Adrenal gland (tissue), 12 donors: ENCODE measurements around the gene KAZN. TPM values are rescaled to one million over a fixed set of nuclear protein-coding genes. Genes with fewer than 3 reads are reported as not detected.

Source experiments
- DNase-seq, 7 donors: peaks; one replicate each; pipeline ENCODE4 v3.0.0-alpha.2; 2019 to 2020
- H3K27ac ChIP-seq, 5 donors: fragments of 200-600 bp; sonication (generic) in 4 of 5; 1 replicate in 3 of 5; 2 replicates in 2 of 5; pipeline versions ENCODE4 v1.5.1 to v1.8.0; 2016 to 2020; ENCODE audit warnings: mild to moderate bottlenecking in 1 of 5
- H3K27me3 ChIP-seq: fragments of 200-600 bp; 2 replicates; pipeline ENCODE4 v1.8.0; 2021
- H3K36me3 ChIP-seq, 2 donors: fragments of 200-600 bp; replicated peaks in 1 of 2; 1 replicate in 1 of 2; 2 replicates in 1 of 2; pipeline versions ENCODE4 v1.5.1 to v1.8.0; 2018 to 2022
- H3K4me1 ChIP-seq, 2 donors: fragments of 200-600 bp; replicated peaks in 1 of 2; 1 replicate in 1 of 2; 2 replicates in 1 of 2; pipeline versions ENCODE4 v1.5.1 to v1.8.0; 2018 to 2021
- H3K4me3 ChIP-seq, 4 donors: fragments of 200-600 bp; sonication (generic) in 3 of 4; one replicate each; pipeline ENCODE4 v1.5.1; 2016 to 2018
- H3K9me3 ChIP-seq, 3 donors: fragments of 200-600 bp; sonication (generic) in 1 of 3; replicated peaks in 1 of 3; 1 replicate in 2 of 3; 2 replicates in 1 of 3; pipeline versions ENCODE4 v1.5.1 to v1.8.0; 2016 to 2021
- POLR2A ChIP-seq, 2 donors: fragments of 450-650 bp; IDR thresholded peaks; one replicate each; pipeline ENCODE4 v1.6.1; 2017; ENCODE audit warnings: antibody characterized with exemption in 2 of 2, mild to moderate bottlenecking in 2 of 2, moderate library complexity in 1 of 2
- WGBS, 4 donors: extraction: QIAGEN DNeasy Blood & Tissue Kit in 2 of 4; methylation state at CpG; one replicate each; pipeline versions ENCODE4 v1.1.5 to v1.1.7; 2013 to 2017; 5-methylcytosine and 5-hydroxymethylcytosine counted together
- intact Hi-C, 2 donors: fragments of 100-400 bp; cut with DNase I; formaldehyde crosslinking; loops; one replicate each; pipeline versions ENCODE4 v1.14.1 to v1.15.0; 2022 to 2023
- polyA plus RNA-seq, 3 donors: library from polyadenylated mRNA; stranded (reverse); fragments of 200-250 nt in 2 of 3; fragments of 350-450 nt in 1 of 3; fragmentation: Illumina TruSeq in 1 of 3; extraction: RNeasy Lipid Tissue Mini Kit (QIAGEN cat#74804) in 1 of 3; gene quantifications; one replicate each; pipeline ENCODE4 v1.2.3, GENCODE V29; 2013 to 2014
- total RNA-seq, 9 donors: library from RNA; depleted of rRNA in 4 of 9; stranded (reverse); fragments of >200 nt in 4 of 9; fragments of 120-200 nt in 1 of 9; fragmentation: NEBNext Ultra II Directional in 1 of 9; extraction: Animal tissue kit (Norgen Biotek cat#: 25700) in 1 of 9; gene quantifications; one replicate each; pipeline versions ENCODE4 v1.1.0 to v1.2.4, GENCODE V29; 2013 to 2023
- TF ChIP-seq, protein P1 (sequence below), 6 experiments: fragments of 450-650 bp in 4 of 6; fragments of 200-600 bp in 2 of 6; sonication (generic) in 1 of 6; IDR thresholded peaks; 1 replicate in 5 of 6; 2 replicates in 1 of 6; pipeline versions ENCODE4 v1.5.1 to v1.8.0; 2016 to 2021; ENCODE audit warnings: antibody characterized with exemption in 6 of 6, mild to moderate bottlenecking in 2 of 6, moderate library complexity in 1 of 6
- donor health status: healthy with polysubstance abuse.
- donor health status: Bipolar disorder and iron deficiency.
- donor health status: DM: yes; HTN: yes; CAD: no.
- donor health status: DM: no; HTN: no; CAD: no.
- donor health status: DM: no; HTN: no; CAD: no.
- donor health status: DM: yes; HTN: yes; CAD: no.

Gene KAZN
- total and polyA plus RNA-seq, 12 donors: 5.9 to 63.4 (median 29.5) TPM

DNA sequence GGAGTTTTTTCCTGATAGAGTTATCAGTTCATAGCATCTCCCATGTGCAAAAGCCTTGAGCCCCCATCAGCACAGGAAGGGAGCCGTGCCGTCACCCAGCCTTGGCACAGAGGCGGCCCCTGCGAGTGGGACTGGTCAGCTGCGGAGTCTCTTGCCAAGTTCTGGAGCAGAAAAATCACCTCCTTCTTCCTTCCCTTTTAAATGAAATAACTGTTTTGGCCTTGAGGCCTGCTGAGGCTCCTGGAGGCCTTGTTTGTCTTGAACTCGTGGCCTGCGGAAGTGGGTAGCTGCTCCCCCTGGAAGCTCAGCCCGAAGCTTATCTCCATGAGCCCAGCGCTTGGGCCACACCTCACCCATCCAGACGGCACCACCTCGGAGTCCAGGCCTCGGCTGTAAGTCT is 409.4 kb downstream of the KAZN start:
- peak overlapping the region in 4 of 5 donors; percentile 50 to 87 (median 80) for H3K27ac ChIP-seq
- no peaks in the 10 kb centered on the region for H3K36me3 ChIP-seq
- peaks cover 30 to 38% of the 10 kb centered on the region in 2 donors for H3K4me1 ChIP-seq
- peak in 1 of 2 donors; percentile 25 for TF ChIP-seq POLR2A (IDR thresholded peaks at IDR 0.05)
- TF ChIP-seq, protein P1, sequence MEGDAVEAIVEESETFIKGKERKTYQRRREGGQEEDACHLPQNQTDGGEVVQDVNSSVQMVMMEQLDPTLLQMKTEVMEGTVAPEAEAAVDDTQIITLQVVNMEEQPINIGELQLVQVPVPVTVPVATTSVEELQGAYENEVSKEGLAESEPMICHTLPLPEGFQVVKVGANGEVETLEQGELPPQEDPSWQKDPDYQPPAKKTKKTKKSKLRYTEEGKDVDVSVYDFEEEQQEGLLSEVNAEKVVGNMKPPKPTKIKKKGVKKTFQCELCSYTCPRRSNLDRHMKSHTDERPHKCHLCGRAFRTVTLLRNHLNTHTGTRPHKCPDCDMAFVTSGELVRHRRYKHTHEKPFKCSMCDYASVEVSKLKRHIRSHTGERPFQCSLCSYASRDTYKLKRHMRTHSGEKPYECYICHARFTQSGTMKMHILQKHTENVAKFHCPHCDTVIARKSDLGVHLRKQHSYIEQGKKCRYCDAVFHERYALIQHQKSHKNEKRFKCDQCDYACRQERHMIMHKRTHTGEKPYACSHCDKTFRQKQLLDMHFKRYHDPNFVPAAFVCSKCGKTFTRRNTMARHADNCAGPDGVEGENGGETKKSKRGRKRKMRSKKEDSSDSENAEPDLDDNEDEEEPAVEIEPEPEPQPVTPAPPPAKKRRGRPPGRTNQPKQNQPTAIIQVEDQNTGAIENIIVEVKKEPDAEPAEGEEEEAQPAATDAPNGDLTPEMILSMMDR (IDR thresholded peaks at IDR 0.05): no peak
- intact Hi-C loops: no loop called here
- no peaks in the 10 kb centered on the region for H3K27me3 ChIP-seq
- H3K4me3 ChIP-seq: no peak overlapping the region
- DNase-seq: peak in 6 of 7 donors; percentile 78 to 88 (median 82)
- 12 to 28% (median 23%) methylated on average over 12 of the region's 12 CpGs for WGBS, 4 donors
- H3K9me3 ChIP-seq: no peaks in the 10 kb centered on the region

DNA sequence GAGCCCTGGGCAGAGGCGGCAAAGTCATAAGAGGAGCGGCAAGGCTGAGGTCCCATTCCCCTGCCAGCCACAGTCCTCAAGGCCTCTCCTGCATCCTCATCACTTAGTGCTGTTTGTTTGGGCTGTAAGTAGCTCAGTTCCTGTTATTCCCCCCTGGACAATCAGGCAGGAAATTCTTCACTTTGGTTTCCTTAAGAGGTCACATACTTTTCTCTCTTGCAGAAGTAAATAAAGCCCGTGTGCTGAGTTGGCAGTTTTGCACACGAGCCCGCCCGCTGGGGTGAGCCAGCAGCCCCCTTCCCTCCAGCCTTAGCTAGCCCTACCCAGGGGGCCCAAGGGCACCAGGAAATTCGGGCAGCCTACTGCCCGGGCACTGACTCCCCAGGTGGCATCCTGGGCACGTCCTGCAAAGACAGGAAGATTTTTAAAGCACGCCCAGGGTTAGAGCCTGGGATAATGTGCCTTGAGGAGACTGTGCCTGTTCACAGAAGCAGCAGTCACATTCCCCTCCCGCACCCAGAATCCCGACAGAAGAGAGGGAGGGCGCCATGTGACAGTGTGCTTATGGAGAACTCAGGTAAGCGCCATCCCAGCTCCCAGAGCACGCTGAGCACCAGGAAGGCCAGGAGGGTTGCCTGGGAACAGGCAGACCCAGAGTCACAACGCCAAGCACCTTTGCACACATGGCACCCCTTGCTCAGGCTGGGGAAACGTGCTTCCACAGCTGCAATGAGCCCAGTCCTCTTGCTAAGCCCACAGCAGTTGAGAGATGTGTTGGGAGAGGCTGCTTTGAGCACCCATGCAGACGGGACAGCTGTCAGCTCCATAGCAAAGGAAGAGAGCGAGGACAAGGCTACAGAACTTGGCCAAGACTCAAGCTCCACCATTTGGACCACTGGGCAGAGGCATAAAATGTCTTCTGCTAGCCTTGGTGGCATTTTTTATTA is 410.6 kb downstream of the KAZN start:
- Histone ChIP-seq H3K4me3 (no peak overlapping the region), H3K4me1 (peaks cover 30 to 38% of the 10 kb centered on the region in 2 donors), H3K27me3 (no peaks in the 10 kb centered on the region), H3K27ac (peak overlapping the region in 4 of 5 donors; percentile 50 to 87 (median 80)), H3K9me3 (no peaks in the 10 kb centered on the region), H3K36me3 (no peaks in the 10 kb centered on the region)
- TF ChIP-seq POLR2A (IDR thresholded peaks at IDR 0.05): no peak
- TF ChIP-seq, protein P1 (IDR thresholded peaks at IDR 0.05): no peak
- intact Hi-C loops: no loop called here
- WGBS, 4 donors: 38 to 64% (median 59%) methylated on average over 9 to 19 of the region's 19 CpGs
- peak in 1 of 7 donors; percentile 35 for DNase-seq

DNA sequence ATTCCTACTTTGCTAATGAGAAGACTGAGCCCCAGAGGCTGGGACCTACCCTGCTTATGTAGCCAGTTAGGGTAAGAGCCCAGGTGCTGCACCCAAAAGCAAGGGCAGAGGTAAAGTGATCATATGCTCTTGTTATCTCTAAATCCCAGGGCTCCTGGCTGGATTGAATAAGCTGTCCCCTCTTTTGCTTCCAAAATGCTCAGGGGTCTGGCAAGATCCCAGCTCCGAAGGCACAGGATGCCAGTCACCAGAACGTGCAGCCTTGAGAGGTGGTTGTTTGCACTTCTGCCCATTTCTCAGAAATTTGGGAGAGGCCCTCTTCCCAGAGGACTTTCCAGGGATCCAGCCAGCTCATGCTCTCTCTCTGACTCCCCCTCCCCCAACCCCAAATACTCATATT is 412.7 kb downstream of the KAZN start:
- Histone ChIP-seq H3K36me3 (no peaks in the 10 kb centered on the region), H3K27me3 (no peaks in the 10 kb centered on the region), H3K9me3 (no peaks in the 10 kb centered on the region), H3K4me3 (no peak overlapping the region), H3K4me1 (peaks cover 20 to 32% of the 10 kb centered on the region in 2 donors), H3K27ac (no peak overlapping the region)
- DNase-seq: no peak
- TF ChIP-seq, protein P1 (IDR thresholded peaks at IDR 0.05): no peak
- TF ChIP-seq POLR2A (IDR thresholded peaks at IDR 0.05): no peak
- WGBS, 4 donors: 64 to 73% (median 68%) methylated on average over 2 of the region's 2 CpGs
- intact Hi-C loops: no loop called here

DNA sequence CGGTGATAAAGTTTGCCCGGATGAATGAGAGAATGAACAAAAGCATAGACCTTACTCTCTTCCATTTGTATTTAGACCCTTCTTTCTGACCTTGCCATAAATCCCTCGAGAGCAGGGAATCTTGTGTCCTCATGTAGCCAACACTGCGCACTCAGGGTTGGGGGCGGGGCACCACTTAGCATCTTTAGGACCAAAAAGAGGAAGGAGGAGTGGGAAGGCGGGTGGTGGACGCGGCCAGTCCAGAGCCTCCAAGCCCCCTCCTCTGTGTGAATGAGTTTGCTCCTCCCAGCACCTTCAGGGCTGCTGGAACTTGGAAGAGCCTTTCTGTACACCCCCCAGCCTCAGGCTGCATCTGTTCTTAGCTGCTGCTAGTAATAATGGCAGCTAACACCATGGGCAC is 413.2 kb downstream of the KAZN start:
- no peaks in the 10 kb centered on the region for H3K27me3 ChIP-seq

More for the DNA sequence above, 413.2 kb downstream of the KAZN start:
- DNase-seq: no peak
- intact Hi-C loops: no loop called here
- peaks cover 20 to 32% of the 10 kb centered on the region in 2 donors for H3K4me1 ChIP-seq
- H3K27ac ChIP-seq: no peak overlapping the region
- WGBS, 4 donors: 81 to 88% (median 83%) methylated on average over 8 of the region's 8 CpGs
- no peak overlapping the region for H3K4me3 ChIP-seq
- H3K9me3 ChIP-seq: no peaks in the 10 kb centered on the region
- no peak for TF ChIP-seq POLR2A (IDR thresholded peaks at IDR 0.05)
- TF ChIP-seq, protein P1 (IDR thresholded peaks at IDR 0.05): no peak
- H3K36me3 ChIP-seq: no peaks in the 10 kb centered on the region
